Mucosa of descending colon (tissue), 3 donors: ENCODE measurements around the gene REM2. TPM values are rescaled to one million over a fixed set of nuclear protein-coding genes. Genes with fewer than 3 reads are reported as not detected.

Source experiments
- ATAC-seq: fragments of 200-7000 bp; cut with Tn5 transposase; one replicate; pipeline ENCODE4 v1.9.1; 2020; ENCODE audit warnings: mild to moderate bottlenecking, moderate library complexity
- DNase-seq, 3 donors: peaks; one replicate each; pipeline ENCODE4 v3.0.0-alpha.2; 2020
- H3K36me3 ChIP-seq: fragments of 200-600 bp; one replicate; pipeline ENCODE4 v1.8.0; 2021; ENCODE audit warnings: low read depth, mild to moderate bottlenecking
- H3K4me1 ChIP-seq: fragments of 200-600 bp; one replicate; pipeline ENCODE4 v1.8.0; 2021; ENCODE audit warnings: low read depth, mild to moderate bottlenecking
- H3K4me3 ChIP-seq: fragments of 200-600 bp; one replicate; pipeline ENCODE4 v1.8.0; 2021; ENCODE audit warnings: mild to moderate bottlenecking
- H3K9me3 ChIP-seq: fragments of 200-600 bp; one replicate; pipeline ENCODE4 v1.8.0; 2021; ENCODE audit warnings: mild to moderate bottlenecking
- CTCF ChIP-seq: fragments of 200-600 bp; IDR thresholded peaks from one replicate; pipeline ENCODE4 v1.8.0; 2022; ENCODE audit warnings: antibody characterized with exemption, mild to moderate bottlenecking
- intact Hi-C, 2 donors: fragments of 100-400 bp; cut with DNase I in 1 of 2; cut with micrococcal nuclease in 1 of 2; formaldehyde crosslinking; loops; one replicate each; pipeline versions ENCODE4 v1.11.0 to v1.11.1; 2022; cut with DNase I, micrococcal nuclease
- total RNA-seq, 3 donors: library from RNA; stranded (reverse); fragmentation: NEBNext Ultra II Directional in 2 of 3; extraction: Animal tissue kit (Norgen Biotek cat#: 25700) in 2 of 3; gene quantifications; one replicate each; pipeline versions ENCODE4 v1.2.1 to v1.2.4, GENCODE V29; 2021 to 2023
- donor health status: DM: no; HTN: no; CAD: no; lungs with moderate emphysema.
- donor health status: DM: no; HTN: no; CAD: no.
- donor health status: DM: no; HTN: yes; CAD: no.

REM2 gene
- total RNA-seq, 3 donors from 2014 or later: 0.35 to 0.66 (median 0.51) TPM

- Histone ChIP-seq H3K4me3 (no peak overlapping the region), H3K4me1 (peaks cover 3% of the 10 kb centered on the region), H3K9me3 (no peaks in the 10 kb centered on the region), H3K36me3 (no peaks in the 10 kb centered on the region)
- intact Hi-C loops: no loop called here
- TF ChIP-seq CTCF: no peak
- no peak for ATAC-seq
- DNase-seq: no peak
These were observed 21.4 kb upstream of the REM2 start for GRCh38 chr14:22861651-22862050.

- no peak for ATAC-seq
- peaks cover 7% of the 10 kb centered on the region for H3K4me1 ChIP-seq
- no peak overlapping the region for H3K4me3 ChIP-seq
- no peak for DNase-seq
- no peaks in the 10 kb centered on the region for H3K36me3 ChIP-seq
- intact Hi-C loops: no loop called here
- no peaks in the 10 kb centered on the region for H3K9me3 ChIP-seq
- no peak for TF ChIP-seq CTCF
These were observed 18.0 kb upstream of the REM2 start for GRCh38 chr14:22864979-22865378.

- DNase-seq (peak in 2 of 3 donors; percentile 25 to 27), ATAC-seq (peak; percentile 51)
- Histone ChIP-seq H3K9me3 (no peaks in the 10 kb centered on the region), H3K4me1 (peaks cover 14% of the 10 kb centered on the region), H3K4me3 (no peak overlapping the region), H3K36me3 (no peaks in the 10 kb centered on the region)
- intact Hi-C loops: no loop called here
- TF ChIP-seq CTCF: no peak
These were observed 17.3 kb upstream of the REM2 start for GRCh38 chr14:22865424-22866405.

GRCh38 chr14:22866874-22867273 lies 16.1 kb upstream of the REM2 start:
- no peak for DNase-seq
- TF ChIP-seq CTCF: no peak
- ATAC-seq: no peak
- intact Hi-C loops: no loop called here
- H3K36me3 ChIP-seq: no peaks in the 10 kb centered on the region
- no peaks in the 10 kb centered on the region for H3K9me3 ChIP-seq
- H3K4me3 ChIP-seq: no peak overlapping the region
- peaks cover 17% of the 10 kb centered on the region for H3K4me1 ChIP-seq

- TF ChIP-seq CTCF: no peak
These were observed 12.2 kb upstream of the REM2 start for GRCh38 chr14:22870811-22871223.

More at GRCh38 chr14:22870811-22871223, 12.2 kb upstream of the REM2 start:
- Histone ChIP-seq H3K4me3 (no peak overlapping the region), H3K36me3 (peaks cover 11% of the 10 kb centered on the region), H3K4me1 (peaks cover 28% of the 10 kb centered on the region), H3K9me3 (no peaks in the 10 kb centered on the region)
- no peak for DNase-seq
- ATAC-seq: no peak
- intact Hi-C loops: no loop called here
